Ishikawa (cell line): ENCODE data around the gene MRPS6.

Experiments used
- EGR1 ChIP-seq: IDR thresholded peaks from 2 replicates; pipeline ENCODE4 v1.6.1; 2012
- FOXM1 ChIP-seq: IDR thresholded peaks from 2 replicates; pipeline ENCODE4 v1.6.1; 2012; ENCODE audit warnings: low read depth, borderline replicate concordance
- NFIC ChIP-seq: IDR thresholded peaks from 2 replicates; pipeline ENCODE4 v1.6.1; 2012
- REST ChIP-seq: IDR thresholded peaks from 2 replicates; pipeline ENCODE4 v1.6.1; 2012; ENCODE audit warnings: low read depth, mild to moderate bottlenecking
- TAF1 ChIP-seq: IDR thresholded peaks from 2 replicates; pipeline ENCODE4 v1.6.1; 2012; ENCODE audit warnings: low read depth, mild to moderate bottlenecking
- TEAD4 ChIP-seq: IDR thresholded peaks from 2 replicates; pipeline ENCODE4 v1.6.1; 2012
- ZBTB7A ChIP-seq: IDR thresholded peaks from 2 replicates; pipeline ENCODE4 v1.6.1; 2012; ENCODE audit warnings: low read depth
- TF ChIP-seq, protein P1 (sequence below): IDR thresholded peaks from 2 replicates; pipeline ENCODE4 v1.6.1; 2012

- TF ChIP-seq ZBTB7A: no peak
- no peak for TF ChIP-seq REST
- no peak for TF ChIP-seq TEAD4
- TF ChIP-seq, protein P1, sequence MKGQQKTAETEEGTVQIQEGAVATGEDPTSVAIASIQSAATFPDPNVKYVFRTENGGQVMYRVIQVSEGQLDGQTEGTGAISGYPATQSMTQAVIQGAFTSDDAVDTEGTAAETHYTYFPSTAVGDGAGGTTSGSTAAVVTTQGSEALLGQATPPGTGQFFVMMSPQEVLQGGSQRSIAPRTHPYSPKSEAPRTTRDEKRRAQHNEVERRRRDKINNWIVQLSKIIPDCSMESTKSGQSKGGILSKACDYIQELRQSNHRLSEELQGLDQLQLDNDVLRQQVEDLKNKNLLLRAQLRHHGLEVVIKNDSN: no peak
- no peak for TF ChIP-seq EGR1
- TF ChIP-seq FOXM1: no peak
- no peak for TF ChIP-seq TAF1
- TF ChIP-seq NFIC: no peak
Measured at GRCh38 chr21:34181431-34182039, 108.2 kb downstream of the MRPS6 start.
